HG02840 (cell line): ENCODE measurements around the gene PLD5.
A peak's percentile ranks its signal among the peaks of the same experiment; 100 is the strongest.
"Not testable (repeated sequence)": the region's sequence is repeated elsewhere in the genome, so short reads cannot be mapped to it uniquely, and the experiment has no call there.

Experiments used
- ATAC-seq: cut with Tn5 transposase; IDR thresholded peaks from one replicate; pipeline ENCODE4 v1.9.1; 2021; ENCODE audit warnings: mild to moderate bottlenecking, moderate library complexity, moderate number of reproducible peaks; ENCODE audit not compliant: unreplicated experiment, low FRiP score

The PLD5 gene

DNA sequence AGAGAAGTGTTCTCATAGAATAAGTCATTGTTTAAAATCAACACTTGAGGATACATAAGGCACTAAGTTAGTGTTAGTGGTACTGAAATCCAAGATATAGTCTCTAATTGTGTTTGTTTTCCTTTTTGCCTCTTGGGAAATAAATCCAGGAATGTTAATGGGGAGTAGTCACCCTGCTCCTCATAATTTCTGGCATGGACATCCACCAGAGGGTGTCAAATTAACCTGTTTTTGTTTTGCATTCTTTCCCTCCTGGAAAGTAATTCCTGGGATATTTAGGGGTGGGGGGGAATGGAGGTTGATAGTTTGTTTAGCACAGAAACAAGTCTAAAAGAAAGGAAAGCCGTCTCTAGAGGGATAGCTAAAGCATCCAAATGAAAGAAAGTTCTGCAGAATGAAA is 437.8 kb downstream of the PLD5 start:
- ATAC-seq, result no peak

- no peak for ATAC-seq
Observed at GRCh38 chr1:242086093-242086492, 438.4 kb downstream of the PLD5 start.

DNA sequence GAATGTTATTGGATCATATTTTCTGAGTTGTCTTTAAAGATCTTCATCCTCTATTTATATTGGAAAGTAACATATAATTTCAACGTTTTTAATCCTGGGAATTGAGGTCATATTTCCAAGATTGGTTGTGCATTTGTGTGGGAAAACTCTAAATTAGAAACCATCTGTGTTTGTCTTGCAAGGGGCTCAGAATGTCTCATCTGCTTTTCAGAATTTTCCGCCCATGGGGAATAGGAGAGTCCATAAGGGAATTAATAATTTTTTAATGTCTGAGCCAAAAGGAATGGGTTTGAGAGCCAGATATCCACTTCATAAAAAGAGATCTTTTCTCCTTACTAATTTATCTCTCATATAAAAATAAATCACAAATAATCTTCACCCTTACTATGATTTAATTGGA is 440.8 kb downstream of the PLD5 start:
- ATAC-seq, result no peak

DNA sequence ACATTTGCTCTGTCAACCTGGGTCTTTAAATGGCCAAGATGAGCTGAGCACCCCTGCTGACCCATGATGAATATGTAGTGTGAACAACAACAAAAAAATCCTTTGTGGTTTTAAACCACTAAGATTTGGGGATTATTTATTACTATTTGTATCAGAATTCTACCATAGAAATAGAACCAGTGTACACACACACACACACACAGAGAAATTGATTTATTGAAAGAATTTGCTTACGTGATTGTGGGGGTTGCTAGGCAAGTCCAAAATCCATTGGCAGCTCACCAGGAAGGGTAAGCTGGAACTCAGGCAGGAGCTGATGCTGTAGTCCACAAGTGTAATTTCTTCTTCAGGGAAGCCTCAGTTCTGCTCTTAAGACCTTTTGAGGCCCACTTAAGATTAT is 443.1 kb downstream of the PLD5 start:
- no peak for ATAC-seq

DNA sequence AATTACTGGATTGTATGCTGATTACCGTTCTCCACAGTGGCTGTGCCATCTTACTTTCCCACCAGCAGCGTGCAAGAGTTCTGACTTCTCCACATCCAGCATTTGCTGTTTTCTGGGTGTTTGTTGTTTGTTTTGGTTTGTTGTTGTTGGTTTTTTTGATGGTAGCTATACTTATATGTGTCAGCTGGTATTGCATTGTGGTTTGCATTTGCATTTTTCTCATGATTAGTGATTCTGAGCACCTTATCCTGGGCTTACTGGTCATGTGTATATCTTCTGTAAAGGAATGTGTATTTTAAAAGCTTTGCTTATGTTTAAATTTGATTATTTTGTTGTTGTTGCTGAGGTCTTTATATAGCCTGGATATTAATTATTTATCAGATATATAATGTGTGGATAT is 458.7 kb downstream of the PLD5 start:
- no peak for ATAC-seq

DNA sequence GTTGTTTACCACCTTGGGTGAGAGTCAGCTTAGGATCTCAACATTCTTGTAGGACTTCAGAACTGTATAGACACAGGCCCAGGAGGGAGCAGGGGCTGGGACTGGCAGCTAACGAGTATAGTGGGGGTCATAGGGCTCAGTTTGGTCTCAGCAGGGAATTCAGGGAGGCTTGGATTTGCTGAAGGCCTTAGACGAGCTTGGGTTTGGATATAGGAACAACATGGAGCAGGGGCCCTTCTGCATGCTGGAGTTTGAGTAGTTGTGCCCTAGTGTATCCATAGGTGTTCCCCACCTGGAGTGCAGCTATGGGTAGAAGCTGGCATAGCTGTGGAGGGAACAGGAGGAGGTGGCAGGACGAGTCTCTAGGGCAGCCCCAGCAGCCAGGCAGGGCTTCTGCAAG is 462.2 kb downstream of the PLD5 start:
- ATAC-seq, result no peak

- no peak for ATAC-seq
Observed at GRCh38 chr1:242059976-242060375, 464.5 kb downstream of the PLD5 start.

- peak; percentile 80 for ATAC-seq
Observed at GRCh38 chr1:242058582-242058981, 465.9 kb downstream of the PLD5 start.

GRCh38 chr1:242058181-242058580 is 466.3 kb downstream of the PLD5 start:
- not testable (repeated sequence) for ATAC-seq

- ATAC-seq, result no peak
Observed at GRCh38 chr1:242057745-242058115, 466.8 kb downstream of the PLD5 start.

DNA sequence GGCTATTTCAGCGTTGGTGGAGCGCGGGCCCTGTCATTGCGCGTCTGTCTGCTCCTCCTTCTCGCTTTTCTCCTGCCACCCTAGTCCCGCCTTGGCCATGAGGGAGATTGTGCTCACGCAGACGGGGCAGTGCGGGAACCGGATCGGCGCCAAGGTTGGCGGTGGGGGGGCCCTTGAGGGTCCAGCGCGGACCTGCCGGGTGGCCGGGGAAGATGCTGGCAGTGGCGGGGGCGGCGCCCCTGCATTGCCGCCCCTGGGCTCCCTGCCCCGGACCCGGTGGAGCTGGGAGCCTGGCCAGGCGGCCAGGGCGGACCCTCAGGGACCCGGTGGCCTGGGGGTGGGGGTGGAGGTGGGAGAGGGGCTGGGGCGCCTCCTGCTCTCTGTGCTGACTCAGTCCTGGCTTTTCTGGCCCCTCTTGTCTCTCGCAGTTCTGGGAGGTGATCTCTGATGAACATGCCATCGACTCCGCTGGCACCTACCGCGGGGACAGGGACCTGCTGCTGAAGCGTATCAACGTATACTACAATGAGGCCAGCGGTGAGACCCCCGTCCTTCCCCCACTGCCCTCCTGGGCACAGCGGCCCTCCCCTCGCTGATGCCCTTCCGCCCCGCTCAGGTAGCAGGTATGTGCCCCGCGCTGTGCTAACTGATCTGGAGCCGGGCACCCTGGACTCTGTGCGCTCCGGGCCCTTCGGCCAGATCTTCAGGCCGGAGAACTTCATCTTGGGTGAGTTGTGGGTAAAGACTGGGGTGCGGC is 467.3 kb downstream of the PLD5 start:
- no peak for ATAC-seq

DNA sequence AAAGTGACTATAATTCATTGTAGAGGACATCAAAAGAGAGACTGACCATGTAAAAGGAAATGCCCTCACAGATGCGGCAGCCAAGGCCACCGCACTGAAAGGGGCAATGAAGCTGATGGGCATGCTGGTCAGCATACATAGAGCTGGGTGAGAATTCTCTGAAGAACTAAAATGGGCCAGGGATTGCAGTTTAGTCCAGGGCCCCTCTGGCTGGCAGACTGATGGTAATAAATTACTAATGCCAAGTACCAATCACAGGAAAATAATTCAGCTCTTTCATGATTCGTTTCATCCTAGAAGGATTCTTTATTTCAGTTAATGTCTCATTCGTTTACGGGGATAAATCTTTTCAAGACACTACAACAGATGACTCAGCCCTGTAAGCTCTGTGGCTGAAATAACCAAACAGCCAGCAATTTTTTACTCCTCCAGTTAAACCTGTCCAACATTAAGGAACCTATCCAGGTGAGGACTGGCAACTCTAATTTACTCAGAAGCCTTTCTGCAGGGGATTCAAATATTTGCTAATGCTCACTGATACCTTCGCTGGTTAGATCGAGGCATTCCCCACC is 468.7 kb downstream of the PLD5 start:
- no peak for ATAC-seq

GRCh38 chr1:242043165-242043564 is 481.3 kb downstream of the PLD5 start:
- no peak for ATAC-seq

DNA sequence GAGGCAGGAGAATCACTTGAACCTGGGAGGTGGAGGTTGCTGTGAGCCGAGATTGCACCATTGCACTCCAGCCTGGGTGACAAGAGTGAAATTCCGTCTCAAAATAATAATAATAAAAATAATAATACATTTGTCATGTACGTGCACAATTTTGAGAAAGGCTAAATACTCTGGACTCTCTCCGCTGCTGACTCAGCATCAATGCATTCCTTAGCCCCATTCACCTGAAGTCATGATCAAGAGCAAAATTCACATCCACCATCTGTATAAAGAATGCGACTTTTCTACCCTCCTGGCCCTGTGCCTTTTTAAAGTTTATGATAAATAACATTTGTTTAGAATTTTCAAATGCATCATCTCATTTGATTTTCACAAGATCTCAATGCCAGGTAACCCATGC is 490.1 kb downstream of the PLD5 start:
- no peak for ATAC-seq

DNA sequence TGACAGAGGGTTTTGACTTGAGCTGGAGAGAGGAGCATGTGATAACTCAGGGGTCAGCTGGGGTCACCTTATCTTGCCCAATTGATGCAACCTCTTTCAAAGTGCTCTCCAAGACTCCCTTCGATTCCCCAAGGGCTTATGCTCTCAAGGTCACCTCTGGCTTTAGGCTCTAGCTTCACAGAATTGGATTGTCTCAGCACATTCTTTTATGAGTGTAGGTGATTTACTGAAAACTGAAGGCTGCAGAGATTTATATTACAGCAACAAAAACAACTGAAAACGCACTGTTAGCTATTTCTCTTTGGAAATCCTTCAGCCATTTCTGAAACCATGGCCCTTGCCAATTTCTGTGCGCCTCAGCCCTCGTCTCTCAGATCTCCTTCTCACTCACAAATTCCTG is 491.1 kb downstream of the PLD5 start:
- ATAC-seq, result no peak
